HTERT RPE-1 (cell line): Measurements from ENCODE around the gene RBM8A.

Source experiments
- in situ Hi-C: fragments of 300-500 bp; cut with MboI; formaldehyde crosslinking; loops from 4 replicates; pipeline ENCODE4 v1.14.3; 2020; ENCODE audit warnings: low sequenced_read_pairs

RBM8A gene

GRCh38 chr1:145884675-145885074, 42.6 kb downstream of the RBM8A start:
- in situ Hi-C loops: no loop called here

- in situ Hi-C loops: no loop called here
Observed at GRCh38 chr1:145879775-145880174, 47.5 kb downstream of the RBM8A start.

- in situ Hi-C loops: no loop called here
Observed at GRCh38 chr1:145878724-145879123, 48.6 kb downstream of the RBM8A start.

GRCh38 chr1:145877923-145878486, 49.3 kb downstream of the RBM8A start:
- in situ Hi-C loops: no loop called here

GRCh38 chr1:145874646-145875045, 52.6 kb downstream of the RBM8A start:
- in situ Hi-C loops: no loop called here

- in situ Hi-C loops: no loop called here
Observed at GRCh38 chr1:145871994-145872924, 55.0 kb downstream of the RBM8A start.
